GM12872 (cell line): ENCODE measurements around the gene OR52I2.

Experiments
- TF ChIP-seq, protein P1 (sequence below): IDR thresholded peaks from 3 replicates; pipeline ENCODE4 v1.5.1; 2011; ENCODE audit warnings: low read depth, mild to moderate bottlenecking, low read length, moderate library complexity; ENCODE audit not compliant: insufficient read depth

Gene OR52I2

DNA sequence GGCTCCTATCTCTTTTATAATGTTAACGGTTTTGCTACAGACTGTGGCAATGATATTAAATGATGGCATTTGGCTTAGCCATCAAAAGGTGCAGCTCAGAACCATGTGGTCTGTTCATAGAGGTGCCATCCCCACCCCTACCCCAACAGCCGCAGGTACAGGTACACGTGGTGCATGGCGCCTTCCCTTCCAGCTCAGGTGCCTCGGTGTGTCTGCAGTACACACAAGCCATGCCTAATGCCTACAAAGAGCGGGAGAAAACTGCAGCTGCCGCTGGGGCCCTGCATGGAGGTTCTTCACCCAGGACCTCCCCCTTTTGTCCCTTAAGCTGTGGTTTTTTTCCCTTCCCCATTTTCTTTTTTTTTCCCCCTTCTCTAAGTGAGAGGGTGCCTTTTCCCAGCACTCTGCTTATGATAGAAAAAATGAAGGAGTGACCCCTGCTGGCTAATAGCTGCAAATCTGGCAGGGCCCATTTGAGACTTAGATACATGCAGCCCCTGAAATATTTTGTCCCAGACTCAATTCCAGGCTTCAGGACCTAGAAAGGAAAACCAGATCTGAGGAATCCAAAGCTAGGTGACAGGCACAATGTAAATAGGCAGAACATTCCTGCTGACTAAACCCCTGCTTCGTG, 30.1 kb upstream of the OR52I2 start:
- TF ChIP-seq, protein P1, sequence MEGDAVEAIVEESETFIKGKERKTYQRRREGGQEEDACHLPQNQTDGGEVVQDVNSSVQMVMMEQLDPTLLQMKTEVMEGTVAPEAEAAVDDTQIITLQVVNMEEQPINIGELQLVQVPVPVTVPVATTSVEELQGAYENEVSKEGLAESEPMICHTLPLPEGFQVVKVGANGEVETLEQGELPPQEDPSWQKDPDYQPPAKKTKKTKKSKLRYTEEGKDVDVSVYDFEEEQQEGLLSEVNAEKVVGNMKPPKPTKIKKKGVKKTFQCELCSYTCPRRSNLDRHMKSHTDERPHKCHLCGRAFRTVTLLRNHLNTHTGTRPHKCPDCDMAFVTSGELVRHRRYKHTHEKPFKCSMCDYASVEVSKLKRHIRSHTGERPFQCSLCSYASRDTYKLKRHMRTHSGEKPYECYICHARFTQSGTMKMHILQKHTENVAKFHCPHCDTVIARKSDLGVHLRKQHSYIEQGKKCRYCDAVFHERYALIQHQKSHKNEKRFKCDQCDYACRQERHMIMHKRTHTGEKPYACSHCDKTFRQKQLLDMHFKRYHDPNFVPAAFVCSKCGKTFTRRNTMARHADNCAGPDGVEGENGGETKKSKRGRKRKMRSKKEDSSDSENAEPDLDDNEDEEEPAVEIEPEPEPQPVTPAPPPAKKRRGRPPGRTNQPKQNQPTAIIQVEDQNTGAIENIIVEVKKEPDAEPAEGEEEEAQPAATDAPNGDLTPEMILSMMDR = peak; percentile 48

DNA sequence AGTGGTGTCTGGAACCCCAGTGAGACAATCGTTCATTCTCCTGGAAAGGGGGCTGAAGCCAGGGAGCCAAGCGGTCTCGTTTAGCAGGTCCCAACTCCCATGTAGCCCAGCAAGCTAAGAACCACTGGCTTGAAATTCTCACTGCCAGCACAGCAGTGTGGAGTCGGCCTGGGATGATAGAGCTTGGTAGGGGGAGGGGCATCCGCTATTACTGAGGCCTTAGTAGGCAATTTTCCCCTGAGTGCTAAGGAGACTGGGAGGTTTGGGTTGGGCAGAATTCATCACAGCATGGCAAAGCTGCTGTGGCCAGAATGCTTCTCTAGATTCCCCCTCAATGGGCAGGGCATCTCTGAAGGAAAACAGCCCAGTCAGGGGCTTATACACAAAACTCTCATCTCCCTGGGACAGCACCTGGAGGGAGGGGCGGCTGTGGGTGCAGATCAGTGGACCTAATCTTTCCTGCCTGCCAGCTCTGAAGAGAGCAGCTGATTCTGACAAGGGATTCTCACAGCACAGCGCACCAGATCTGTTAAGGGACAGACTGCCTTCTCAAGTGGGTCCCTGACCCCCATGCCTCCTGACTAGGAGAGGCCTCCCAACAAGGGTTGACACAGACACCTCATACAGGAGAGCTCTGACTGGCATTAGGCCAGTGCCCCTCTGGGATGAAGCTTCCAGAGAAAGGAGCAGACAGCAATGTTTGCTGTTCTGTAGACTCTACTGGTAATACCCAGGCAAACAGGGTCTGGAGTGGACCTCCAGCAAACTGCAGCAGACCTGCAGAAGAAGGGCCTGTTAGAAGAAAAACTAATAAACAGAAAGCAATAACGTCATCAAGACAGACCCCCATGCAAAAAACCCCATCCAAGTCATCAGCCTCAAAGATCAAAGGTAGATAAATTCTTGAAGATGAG, 21.8 kb upstream of the OR52I2 start:
- TF ChIP-seq, protein P1 = no peak

DNA sequence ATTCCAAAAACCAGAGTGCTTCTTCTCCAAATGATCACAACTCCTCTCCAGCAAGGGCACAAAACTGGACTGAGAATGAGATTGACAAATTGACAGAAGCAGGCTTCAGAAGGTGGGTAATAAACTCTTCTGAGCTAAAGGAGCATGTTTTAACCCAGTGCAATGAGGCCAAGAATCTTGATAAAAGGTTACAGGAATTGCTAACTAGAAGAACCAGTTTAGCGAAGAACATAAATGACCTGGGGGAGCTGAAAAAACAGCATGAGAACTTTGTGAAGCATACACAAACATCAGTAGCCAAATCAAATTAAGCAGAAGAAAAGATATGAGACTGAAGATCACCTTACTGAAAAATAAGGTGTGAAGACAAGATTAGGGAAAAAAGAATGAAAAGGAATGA, 21.1 kb upstream of the OR52I2 start:
- TF ChIP-seq, protein P1 = no peak

DNA sequence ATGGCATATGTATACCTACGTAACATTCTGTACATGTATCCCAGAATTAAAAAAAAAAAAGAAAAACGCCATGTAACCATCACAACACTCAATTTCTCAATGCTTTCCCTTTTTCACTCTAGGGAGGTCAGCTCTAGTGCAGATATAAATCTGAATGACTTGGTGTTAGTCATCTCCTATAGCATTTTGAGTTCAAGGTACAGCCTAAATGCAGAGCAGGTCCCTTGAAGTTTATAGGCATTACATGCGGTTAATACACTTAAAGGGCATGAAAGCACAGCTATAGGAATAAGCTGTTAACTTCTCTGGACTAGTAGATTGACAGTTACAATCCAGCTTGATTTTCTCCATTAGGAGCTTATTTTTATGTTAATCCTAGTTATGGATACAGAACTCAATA, 16.2 kb upstream of the OR52I2 start:
- TF ChIP-seq, protein P1 = no peak

DNA sequence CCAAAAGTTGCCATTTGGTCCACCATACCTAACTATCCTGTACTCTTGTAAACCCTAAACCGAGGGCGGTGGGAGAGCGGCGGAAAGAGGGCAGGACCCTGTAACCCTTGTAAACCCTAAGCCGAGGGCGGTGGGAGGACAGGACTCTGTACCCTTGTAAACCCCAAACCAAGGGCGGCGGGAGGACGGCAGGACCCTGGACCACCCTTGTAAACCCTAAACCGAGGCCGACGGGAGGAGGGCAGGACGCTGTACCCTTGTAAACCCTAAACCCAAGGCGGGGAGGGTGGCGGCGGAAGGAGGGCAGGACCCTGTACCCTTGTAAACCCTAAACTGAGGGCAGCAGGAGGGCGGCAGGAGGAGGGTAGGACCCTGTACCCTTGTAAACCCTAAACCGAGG, 12.5 kb upstream of the OR52I2 start:
- TF ChIP-seq, protein P1 = no peak

DNA sequence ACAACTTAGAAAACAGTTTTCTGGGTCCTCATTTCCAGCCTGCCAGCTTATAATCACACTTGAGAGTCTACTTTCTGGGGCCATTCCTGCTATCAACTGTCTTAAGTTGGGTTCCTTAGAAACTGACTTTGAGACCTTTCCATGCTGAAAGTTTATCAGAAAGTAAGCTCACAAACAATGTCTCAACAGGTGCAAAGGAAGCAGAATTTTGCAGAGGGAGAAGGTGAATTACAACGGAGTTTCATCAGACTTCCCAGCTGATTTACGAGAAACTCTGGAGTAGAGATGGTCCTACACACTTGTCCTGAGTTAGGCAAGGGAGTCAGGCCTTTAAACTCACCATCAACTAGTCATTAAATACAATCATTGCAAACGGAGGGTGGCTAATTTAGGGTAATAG, 4.7 kb upstream of the OR52I2 start:
- TF ChIP-seq, protein P1 = no peak

DNA sequence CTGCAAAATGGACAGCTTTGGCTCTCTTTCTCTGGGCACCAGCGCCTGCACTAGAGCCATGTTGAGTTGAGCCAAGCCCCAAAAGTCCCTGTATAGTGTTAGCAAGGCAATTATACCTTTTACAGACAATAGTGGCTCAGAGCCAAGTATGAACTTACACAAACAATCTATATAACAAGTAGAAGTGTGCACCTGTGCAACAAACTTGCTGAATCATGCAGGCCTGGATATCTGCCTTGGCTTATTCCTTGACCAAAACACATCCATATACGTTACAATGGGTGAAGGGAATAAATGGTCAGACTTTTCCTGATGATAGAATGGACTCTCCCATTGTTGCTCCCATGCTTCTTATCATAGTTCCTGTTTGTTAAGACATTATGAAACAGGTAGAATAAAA, 3.8 kb upstream of the OR52I2 start:
- TF ChIP-seq, protein P1 = no peak
